ENCODE data around the gene CTNNA2. TPM values are rescaled to one million over a fixed set of nuclear protein-coding genes. Genes with fewer than 3 reads are reported as not detected.

Gene CTNNA2
- total RNA-seq, 1 experiment from 2014 or later, result 0.54 TPM

DNA sequence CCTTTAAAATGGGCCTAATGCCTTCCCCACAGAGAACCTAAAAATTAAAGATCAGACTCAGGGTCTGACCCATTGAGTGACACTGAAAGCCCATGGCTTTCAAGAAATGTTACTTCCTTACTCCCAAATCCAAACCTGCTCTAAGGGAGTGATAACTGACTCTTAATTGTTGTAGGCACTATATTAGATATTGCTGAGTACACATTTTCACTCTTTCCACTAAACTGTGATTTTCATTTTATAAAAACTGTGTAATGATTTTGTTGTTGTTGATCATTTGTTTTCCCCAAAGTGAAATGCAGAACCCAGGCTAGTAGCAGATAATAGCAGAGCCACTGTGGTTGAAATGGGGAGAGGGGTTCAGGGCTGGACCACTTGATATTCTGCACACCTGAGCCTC, 704.6 kb downstream of the CTNNA2 start:
- POLR2A ChIA-PET, result no interaction called here
- Histone ChIP-seq H3K4me1 (ENCODE audit: control insufficient read depth, insufficient read depth, low read length) (no peaks in the 10 kb centered on the region), H3K9me3 (ENCODE audit: control insufficient read depth, insufficient read depth, low read depth, low read length) (no peaks in the 10 kb centered on the region), H3K4me3 (ENCODE audit: low read depth in 2 of 2, low read length in 2 of 2) (no peak overlapping the region), H3K27ac (ENCODE audit: low read length) (no peak overlapping the region), H3K27me3 (ENCODE audit: control insufficient read depth, insufficient read depth, low read length) (no peaks in the 10 kb centered on the region), H3K36me3 (ENCODE audit: control insufficient read depth, insufficient read depth, low read length) (no peaks in the 10 kb centered on the region)
- DNase-seq (ENCODE audit: low read depth, low spot score) (no peak), ATAC-seq (no peak)
- in situ Hi-C loops (cut with HindIII; ENCODE audit: low pct_unique_long_range_greater_than_20kb, low sequenced_read_pairs) (no loop called here), intact Hi-C loops (cut with micrococcal nuclease; ENCODE audit: unreplicated experiment) (no loop called here)
- TF ChIP-seq POLR2AphosphoS5 (IDR thresholded peaks at IDR 0.05; ENCODE audit: low read depth, low read length) (no peak), SIN3A (IDR thresholded peaks at IDR 0.05; ENCODE audit: borderline replicate concordance, insufficient read depth, low read depth, low read length) (no peak), TCF7L2 (IDR thresholded peaks at IDR 0.05; ENCODE audit: low read depth, low read length) (no peak)
- TF ChIP-seq, protein P1, sequence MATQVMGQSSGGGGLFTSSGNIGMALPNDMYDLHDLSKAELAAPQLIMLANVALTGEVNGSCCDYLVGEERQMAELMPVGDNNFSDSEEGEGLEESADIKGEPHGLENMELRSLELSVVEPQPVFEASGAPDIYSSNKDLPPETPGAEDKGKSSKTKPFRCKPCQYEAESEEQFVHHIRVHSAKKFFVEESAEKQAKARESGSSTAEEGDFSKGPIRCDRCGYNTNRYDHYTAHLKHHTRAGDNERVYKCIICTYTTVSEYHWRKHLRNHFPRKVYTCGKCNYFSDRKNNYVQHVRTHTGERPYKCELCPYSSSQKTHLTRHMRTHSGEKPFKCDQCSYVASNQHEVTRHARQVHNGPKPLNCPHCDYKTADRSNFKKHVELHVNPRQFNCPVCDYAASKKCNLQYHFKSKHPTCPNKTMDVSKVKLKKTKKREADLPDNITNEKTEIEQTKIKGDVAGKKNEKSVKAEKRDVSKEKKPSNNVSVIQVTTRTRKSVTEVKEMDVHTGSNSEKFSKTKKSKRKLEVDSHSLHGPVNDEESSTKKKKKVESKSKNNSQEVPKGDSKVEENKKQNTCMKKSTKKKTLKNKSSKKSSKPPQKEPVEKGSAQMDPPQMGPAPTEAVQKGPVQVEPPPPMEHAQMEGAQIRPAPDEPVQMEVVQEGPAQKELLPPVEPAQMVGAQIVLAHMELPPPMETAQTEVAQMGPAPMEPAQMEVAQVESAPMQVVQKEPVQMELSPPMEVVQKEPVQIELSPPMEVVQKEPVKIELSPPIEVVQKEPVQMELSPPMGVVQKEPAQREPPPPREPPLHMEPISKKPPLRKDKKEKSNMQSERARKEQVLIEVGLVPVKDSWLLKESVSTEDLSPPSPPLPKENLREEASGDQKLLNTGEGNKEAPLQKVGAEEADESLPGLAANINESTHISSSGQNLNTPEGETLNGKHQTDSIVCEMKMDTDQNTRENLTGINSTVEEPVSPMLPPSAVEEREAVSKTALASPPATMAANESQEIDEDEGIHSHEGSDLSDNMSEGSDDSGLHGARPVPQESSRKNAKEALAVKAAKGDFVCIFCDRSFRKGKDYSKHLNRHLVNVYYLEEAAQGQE (IDR thresholded peaks at IDR 0.05; ENCODE audit: insufficient read depth in 1 of 2, low read depth in 2 of 2, low read length in 1 of 2), result no peak
- TF ChIP-seq, protein P2, sequence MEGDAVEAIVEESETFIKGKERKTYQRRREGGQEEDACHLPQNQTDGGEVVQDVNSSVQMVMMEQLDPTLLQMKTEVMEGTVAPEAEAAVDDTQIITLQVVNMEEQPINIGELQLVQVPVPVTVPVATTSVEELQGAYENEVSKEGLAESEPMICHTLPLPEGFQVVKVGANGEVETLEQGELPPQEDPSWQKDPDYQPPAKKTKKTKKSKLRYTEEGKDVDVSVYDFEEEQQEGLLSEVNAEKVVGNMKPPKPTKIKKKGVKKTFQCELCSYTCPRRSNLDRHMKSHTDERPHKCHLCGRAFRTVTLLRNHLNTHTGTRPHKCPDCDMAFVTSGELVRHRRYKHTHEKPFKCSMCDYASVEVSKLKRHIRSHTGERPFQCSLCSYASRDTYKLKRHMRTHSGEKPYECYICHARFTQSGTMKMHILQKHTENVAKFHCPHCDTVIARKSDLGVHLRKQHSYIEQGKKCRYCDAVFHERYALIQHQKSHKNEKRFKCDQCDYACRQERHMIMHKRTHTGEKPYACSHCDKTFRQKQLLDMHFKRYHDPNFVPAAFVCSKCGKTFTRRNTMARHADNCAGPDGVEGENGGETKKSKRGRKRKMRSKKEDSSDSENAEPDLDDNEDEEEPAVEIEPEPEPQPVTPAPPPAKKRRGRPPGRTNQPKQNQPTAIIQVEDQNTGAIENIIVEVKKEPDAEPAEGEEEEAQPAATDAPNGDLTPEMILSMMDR (IDR thresholded peaks at IDR 0.05), result no peak
- CTCF ChIA-PET, result no interaction called here
- BruUV-seq (replicated peaks), result no TSS peak

DNA sequence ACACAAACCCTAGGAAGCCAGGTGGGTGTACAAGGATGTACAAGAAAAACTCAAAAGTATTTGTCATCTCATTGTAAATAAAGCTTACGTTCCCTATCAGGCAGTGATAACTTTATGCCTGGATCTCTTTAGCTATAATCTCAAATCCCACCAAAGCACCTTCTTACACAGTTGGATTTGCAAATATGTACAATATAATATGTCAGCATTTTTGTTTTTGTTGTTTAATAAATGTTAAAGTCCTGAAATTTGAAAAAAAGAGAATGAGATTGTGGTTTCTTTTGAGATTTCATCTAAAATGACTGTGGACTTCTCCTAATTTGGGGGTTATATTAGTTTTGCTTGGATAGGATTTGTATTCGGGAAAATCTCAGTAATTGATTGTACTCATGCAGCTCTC, 709.8 kb downstream of the CTNNA2 start:
- intact Hi-C loops (cut with micrococcal nuclease; ENCODE audit: unreplicated experiment) (no loop called here), in situ Hi-C loops (cut with HindIII; ENCODE audit: low pct_unique_long_range_greater_than_20kb, low sequenced_read_pairs) (no loop called here)
- ChIA-PET POLR2A (no interaction called here), CTCF (no interaction called here)
- H3K27ac ChIP-seq (ENCODE audit: low read length), result no peak overlapping the region
- no peak for ATAC-seq
- TF ChIP-seq POLR2AphosphoS5 (IDR thresholded peaks at IDR 0.05; ENCODE audit: low read depth, low read length), result no peak
- TF ChIP-seq, protein P1 (IDR thresholded peaks at IDR 0.05; ENCODE audit: insufficient read depth in 1 of 2, low read depth in 2 of 2, low read length in 1 of 2), result no peak
- no peak overlapping the region for H3K4me3 ChIP-seq (ENCODE audit: low read depth in 2 of 2, low read length in 2 of 2)
- H3K9me3 ChIP-seq (ENCODE audit: control insufficient read depth, insufficient read depth, low read depth, low read length), result no peaks in the 10 kb centered on the region
- BruUV-seq (replicated peaks), result no TSS peak
- H3K4me1 ChIP-seq (ENCODE audit: control insufficient read depth, insufficient read depth, low read length), result no peaks in the 10 kb centered on the region
- no peaks in the 10 kb centered on the region for H3K27me3 ChIP-seq (ENCODE audit: control insufficient read depth, insufficient read depth, low read length)
- H3K36me3 ChIP-seq (ENCODE audit: control insufficient read depth, insufficient read depth, low read length), result no peaks in the 10 kb centered on the region
- no peak for DNase-seq (ENCODE audit: low read depth, low spot score)

Measured in Panc1 (cell line).